ENCODE data around the gene GALT. TPM values are rescaled to one million over a fixed set of nuclear protein-coding genes. Genes with fewer than 3 reads are reported as not detected.

The GALT gene
- total RNA-seq (2022; extraction: Qiagen RNA extraction) = 15.0 to 18.9 TPM (median 17.2 TPM) in 5 replicates

DNA sequence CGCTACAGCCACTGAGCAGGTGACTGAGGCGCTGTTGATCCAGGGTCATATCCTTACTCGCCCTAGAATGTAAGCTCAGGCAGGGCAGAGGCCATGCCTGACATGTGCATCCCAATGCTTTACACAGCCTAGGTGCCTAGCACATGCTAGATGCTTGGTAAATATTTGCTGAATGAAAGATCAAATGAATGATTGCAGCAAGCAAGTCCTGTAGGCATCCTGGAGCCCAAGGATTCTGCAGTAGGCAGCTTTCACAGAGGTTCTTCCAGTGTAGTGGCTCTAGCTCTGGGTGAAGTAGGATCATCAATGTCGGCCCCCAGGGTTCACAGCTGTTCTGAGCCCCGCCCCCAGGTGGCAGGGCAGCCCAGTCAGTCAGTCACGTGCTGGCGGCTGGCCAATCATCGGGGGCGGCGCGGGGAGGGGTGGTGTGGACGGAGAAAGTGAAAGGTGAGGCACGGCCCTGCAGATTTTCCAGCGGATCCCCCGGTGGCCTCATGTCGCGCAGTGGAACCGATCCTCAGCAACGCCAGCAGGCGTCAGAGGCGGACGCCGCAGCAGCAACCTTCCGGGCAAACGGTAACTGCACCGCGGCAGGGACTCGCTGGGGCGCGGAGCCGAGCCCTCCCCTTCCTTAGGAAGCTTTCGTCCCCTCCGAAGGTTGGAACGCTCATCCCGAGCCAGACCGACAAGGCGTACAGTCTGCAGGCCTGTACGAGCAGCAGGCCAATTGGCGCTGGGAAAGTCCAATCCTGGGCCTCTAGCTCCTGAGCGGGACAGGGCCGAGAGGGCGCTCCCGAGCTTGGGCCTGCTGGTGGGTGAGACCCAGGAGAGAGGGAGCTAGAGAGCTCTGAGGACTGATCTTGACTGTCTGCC is at the start of gene GALT:
TSS of gene GALT (plus strand) at position 465 of the 873 bp plus-strand sequence. CDS start at position 495, 30 bp downstream.

DNA sequence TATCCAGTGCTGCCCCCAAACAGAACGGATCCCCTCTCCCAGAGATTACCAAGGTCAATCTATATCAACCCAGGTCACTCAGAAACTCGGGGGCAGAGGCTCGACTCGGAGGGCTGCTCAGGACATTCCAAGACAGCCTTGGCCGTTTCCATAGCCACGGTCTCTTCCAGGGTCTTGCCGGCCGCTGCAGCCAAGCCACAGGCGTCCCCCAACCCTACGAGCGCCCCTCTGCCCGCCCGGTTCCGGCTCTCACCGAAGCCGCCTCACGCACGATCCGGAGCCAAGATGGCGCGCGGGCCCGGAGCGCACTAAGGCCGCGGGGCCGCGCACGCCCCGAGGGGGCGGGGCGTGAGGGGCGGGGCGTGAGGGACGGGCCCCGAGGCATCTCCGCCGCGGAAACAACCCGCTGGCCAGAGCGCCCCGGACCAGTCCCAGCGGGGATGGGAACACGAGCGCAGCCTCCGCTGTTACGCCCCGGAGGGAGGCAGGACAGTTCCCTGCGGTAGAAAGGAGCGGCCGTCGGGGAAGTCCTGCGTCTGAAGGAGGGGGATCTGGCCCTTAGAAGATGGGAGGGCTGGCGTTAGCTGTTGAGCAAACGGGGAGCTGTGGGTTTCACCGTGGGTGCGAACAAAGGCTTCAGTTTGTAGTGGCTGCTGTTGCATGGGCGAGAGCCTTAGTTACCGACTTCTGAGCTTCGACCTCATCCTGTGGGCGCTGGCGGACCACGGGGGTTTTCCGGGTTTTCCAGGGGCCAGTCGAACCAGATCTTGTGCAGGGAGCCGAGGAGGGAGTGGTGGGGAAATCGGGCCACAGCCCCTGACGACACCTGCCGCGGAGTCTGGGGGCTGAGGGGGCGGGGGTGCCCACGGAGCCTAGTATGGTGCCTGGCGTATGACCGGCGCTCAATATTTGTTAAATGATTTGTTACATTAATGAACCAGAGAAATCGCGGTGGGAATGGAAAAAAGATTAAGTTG is 34.4 kb upstream of the GALT start, which contains the start of gene RPP25L:
TSS of gene RPP25L (minus strand) at position 287 of the 977 bp plus-strand sequence. CDS start 801 bp downstream, outside the sequence.

DNA sequence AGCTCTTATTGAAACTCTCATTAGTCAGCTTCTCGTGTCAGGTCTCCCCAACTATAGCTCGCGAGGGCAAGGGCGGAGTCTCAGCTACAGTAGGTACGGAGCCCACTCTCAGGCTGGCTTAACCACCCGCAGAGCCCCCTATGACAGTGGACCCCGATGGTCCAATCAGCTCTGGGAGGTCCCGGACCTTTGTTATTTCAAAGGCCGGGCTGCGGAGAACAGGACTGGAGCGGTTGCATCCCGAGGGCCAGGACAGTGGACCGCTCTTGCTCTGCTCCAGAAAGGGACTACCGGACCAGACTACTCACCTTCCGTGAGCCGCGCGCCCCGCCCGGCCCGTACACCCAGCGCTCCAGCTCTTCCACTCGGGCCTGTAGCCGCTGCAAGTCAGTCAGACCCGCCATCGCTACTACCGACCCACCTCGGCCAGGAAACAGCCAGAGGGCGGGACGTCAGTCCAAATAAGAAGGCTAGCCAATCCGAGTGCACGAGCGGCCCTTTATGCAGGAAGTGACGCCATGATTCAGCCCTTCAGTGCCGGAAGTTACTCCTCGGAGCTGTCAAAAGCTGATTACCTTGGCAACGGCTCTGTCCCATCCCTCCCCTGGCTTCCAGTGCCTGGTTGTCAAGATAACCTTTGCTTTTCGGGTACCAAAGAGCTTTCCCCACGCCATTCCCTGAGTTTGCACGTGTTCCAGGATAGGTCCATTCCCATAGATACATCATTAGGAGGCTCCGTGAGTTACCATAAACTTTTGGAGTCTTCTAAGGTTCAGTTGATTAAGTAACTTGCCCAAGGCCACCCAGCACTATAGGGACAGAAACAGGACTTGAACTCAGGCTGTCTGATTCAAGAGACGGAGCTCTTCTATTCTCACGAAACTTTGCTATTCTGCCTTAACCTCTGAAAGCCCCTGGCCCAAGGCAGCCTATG is 26.1 kb upstream of the GALT start, which contains the start of gene DCTN3:
TSS of gene DCTN3 (minus strand) at position 435 of the 934 bp plus-strand sequence. CDS start at position 404, 31 bp downstream.

DNA sequence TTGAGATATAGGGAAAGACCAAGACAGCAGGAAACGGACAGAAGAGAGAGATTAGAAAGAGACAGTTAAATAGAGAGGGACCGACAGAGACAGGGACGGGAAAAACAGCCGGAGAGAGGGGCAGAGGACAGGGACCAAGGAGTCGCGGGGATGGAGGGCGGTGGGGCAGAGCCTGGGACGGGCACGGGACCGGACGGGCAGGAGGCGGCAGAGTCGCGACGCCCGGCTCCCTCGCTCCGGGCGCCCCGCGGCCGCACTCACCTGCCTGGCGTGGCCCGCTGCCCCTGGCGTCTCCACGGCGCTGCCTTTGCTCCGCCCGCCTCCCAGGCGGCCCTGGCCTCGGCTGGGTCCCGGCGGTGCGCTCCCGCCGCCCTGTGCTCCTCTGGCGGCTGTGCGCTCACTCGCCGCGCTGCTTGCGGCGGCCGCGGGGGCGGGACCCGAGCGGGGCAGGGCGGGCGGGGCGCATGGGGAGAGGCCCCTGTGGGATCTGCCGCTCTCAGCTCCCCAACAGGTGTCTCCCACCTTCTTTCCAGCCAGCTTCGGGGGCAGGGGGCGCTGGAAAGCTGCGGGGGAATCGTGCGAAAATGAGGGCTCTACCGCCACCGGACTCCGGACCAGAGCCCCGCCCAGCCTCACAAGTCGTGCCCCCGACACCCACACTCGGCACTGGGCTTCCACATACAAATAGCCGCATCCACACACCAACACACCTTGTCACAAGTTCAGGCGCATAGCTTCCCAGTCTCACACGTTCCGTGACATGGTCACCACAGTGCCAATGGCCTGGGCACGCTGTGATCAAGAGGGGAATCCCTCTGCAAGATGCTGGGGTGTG is 17.6 kb upstream of the GALT start, which contains the start of gene ARID3C:
TSS of gene ARID3C (minus strand) at position 411 of the 835 bp plus-strand sequence. CDS start 1,052 bp downstream, outside the sequence.

DNA sequence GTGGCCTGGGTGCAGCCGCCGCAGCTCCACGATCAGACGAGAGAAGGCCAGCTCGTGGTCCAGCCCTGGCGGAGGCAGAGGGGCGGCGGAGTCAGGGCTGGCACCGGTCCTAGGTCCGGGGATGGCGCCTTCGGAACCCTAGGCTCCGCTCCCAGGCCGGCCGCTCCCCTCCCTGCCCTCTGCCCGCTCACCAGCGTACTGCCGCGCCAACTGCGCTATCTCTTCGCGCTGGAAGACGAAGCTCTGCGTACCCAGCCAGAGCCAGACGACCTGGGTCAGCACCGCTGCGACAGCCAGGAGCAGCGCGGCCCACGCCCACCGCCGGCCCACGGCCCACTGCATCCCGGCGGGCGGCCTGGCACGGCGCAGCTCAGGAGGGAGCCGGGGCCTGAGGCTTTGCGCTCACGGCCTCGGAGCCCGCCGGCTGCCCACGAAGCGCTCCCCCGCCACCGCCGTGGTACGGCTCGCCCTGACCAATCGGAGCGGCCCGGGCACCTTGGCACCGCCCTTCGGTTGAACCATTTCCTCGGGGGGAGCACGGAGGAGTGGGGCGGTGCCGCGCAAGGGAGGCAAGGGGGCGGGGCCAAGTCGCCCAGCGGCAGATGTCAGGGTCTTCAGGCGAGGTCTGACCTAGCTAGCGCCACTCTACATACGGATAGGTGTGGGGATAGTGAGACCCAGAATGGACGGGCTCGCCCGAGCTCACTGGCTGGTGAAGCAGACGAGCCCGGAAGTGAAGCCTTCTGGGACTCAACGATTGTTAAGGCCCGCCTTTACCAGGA is 8.9 kb upstream of the GALT start, which contains the start of gene SIGMAR1:
TSS of gene SIGMAR1 (minus strand) at position 432 of the 782 bp plus-strand sequence. CDS start at position 342, 90 bp downstream.

DNA sequence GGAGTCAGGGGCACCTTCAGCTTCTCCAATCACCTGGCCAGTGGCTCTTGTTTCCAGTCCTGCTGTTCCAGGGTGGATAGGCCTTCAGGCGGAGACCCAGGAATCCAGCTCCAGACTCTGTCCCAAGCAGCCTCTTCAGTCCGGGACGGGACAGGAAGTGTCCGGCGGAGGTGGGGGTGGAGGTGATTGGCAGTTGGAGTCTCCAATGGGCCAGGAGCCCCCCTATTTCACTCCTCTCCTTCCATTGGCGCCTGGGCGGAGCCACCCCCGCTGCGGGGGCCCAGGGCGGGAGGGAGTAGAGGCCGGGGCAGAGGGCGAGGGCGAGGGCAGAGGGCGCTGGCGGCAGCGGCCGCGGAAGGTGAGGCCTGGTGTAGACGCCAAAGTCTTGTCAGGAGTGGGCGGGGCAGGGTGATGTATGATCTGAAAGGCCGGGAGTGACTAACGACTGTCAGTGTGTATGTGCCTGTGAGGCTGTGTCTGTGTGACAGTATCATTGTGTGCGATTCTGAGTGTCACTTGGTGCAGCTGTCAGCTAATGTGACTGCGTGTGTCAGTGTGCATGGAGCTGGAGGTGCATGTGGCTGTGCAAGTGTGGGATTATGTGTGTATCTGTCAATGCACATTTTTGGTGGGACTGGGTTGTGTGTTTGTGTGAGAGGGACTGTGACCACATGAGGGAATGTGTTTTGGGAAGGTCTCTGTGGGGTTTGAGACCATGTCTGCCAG is 5.6 kb downstream of the GALT start, which contains the start of gene IL11RA:
TSS of gene IL11RA (plus strand) at position 310 of the 726 bp plus-strand sequence. CDS start 3,033 bp downstream, outside the sequence.

DNA sequence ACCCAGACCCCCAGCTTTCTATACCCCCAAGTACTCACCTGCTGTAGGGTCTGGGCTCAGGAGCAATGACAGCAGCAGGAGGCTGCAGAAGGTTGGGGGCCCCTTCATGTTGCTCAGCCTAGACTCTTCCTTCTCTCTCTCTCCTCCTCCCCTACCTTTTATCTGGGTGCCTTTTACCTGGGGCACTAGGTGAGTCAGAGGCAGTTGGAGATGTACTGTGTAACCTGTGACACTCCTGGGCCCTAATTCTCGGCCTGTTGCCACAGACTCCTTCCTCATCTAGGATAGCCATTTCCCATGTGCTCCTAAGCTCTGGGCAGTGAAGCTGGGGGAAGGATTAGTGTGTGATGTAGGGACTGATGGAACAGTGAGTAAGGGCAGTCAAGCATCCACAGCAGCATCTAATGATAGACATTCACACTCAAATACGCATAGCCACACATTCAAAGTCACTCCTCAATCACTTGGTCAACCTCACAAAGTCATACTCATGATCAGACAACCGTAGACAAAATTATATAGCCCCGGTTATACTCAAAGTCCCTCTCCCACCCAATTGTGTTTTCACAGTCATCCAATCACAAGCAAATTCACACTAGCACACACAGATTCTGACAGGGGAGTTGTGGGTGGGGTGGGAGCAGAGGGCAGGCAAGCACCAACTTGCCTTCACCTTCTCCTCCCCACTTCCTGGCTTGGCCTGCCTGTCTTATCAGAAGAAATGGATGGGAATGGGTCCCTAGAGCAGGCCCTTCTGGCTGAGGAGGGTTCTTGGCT is 16.2 kb downstream of the GALT start, which contains the start of gene CCL27:
TSS of gene CCL27 (minus strand) at position 132 of the 777 bp plus-strand sequence. CDS start at position 108, 24 bp downstream.

DNA sequence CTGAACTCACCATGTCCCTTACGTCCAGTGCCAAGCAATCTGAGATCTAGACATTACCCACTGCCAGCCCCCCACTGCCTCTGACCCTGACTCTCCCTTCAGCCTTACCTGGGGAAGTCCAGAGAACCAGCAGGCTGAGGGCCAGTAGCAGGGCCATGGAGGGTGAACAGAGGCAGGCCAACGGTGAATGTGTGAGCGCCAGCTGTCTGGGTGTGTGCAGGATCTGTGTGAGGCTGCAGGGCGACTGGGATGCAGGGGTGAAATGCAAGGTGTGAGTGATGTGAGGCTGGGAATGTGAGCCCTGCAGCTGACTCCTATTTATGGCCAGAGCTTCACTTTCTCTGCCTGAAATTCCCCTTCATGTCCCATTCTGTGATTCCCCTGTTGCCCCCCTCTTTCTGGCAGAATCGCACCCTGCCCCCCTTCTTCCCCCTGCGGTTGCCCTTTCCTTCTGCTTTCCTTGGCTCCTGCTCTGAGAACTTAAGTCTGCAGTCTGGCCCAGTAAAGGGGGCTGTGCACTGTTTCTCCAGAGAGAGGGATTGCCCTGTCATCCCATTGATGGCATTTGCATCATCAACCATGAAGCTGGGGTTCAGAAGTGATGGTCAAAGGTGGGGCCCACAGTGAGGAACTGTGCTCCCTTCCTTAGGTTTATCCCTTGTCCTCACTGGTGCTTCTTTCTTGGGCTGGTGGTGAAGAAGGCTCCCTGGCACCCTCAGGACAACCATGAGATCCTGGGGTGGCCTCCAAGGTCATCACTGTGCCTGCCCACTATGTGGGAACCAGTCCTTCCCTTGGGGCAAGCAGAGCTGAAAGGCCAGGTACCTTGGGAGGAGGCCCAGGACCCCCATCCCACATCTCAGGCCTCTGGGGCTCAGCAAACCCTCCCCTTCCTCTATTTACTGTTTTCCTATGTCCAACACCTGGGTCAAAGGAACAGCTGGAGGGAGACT is 44.8 kb downstream of the GALT start, which contains the start of gene CCL19:
TSS of gene CCL19 (minus strand) at position 294 of the 953 bp plus-strand sequence. CDS start at position 157, 137 bp downstream.

Other genes starting within 250 kb of the GALT start
- 14.6 to 17.4 TPM (median 16.9 TPM) in 5 replicates for gene FAM219A, start 188.1 kb upstream of the GALT start, total RNA-seq (2022; extraction: Qiagen RNA extraction)
- 0.13 to 0.61 TPM (median 0.22 TPM) in 4 of 5 replicates, not detected in the other for gene DNAI1, start 187.9 kb upstream of the GALT start, total RNA-seq (2022; extraction: Qiagen RNA extraction)
- 0.88 to 2.5 TPM (median 1.9 TPM) in 5 replicates for gene ENHO, start 123.7 kb upstream of the GALT start, total RNA-seq (2022; extraction: Qiagen RNA extraction)
- 0.07 to 0.17 TPM (median 0.14 TPM) in 5 replicates for gene CNTFR, start 57.0 kb upstream of the GALT start, total RNA-seq (2022; extraction: Qiagen RNA extraction)
- 37.9 to 48.2 TPM (median 46.7 TPM) in 5 replicates for gene RPP25L, start 34.6 kb upstream of the GALT start, total RNA-seq (2022; extraction: Qiagen RNA extraction)
- 90.1 to 118 TPM (median 112 TPM) in 5 replicates for gene DCTN3, start 26.2 kb upstream of the GALT start, total RNA-seq (2022; extraction: Qiagen RNA extraction)
- 0.21 to 0.25 TPM (median 0.22 TPM) in 5 replicates for gene ARID3C, start 17.6 kb upstream of the GALT start, total RNA-seq (2022; extraction: Qiagen RNA extraction)
- 156 to 188 TPM (median 185 TPM) in 5 replicates for gene SIGMAR1, start 8.9 kb upstream of the GALT start, total RNA-seq (2022; extraction: Qiagen RNA extraction)
- gene IL11RA, start 5.5 kb downstream of the GALT start, total RNA-seq (2022; extraction: Qiagen RNA extraction) = 5.0 to 6.4 TPM (median 5.4 TPM) in 5 replicates
- 0.28 to 0.30 TPM in 2 of 5 replicates, not detected in the others for gene CCL27, start 16.0 kb downstream of the GALT start, total RNA-seq (2022; extraction: Qiagen RNA extraction)
- gene CCL19, start 44.6 kb downstream of the GALT start, total RNA-seq (2022; extraction: Qiagen RNA extraction) = not detected in 5 replicates
- not detected in 5 replicates for gene CCL21, start 63.5 kb downstream of the GALT start, total RNA-seq (2022; extraction: Qiagen RNA extraction)